GM21619 (cell line): ENCODE results near the gene PPDPF.

ENCODE experiments used
- ATAC-seq: cut with Tn5 transposase; IDR thresholded peaks from one replicate; pipeline ENCODE4 v1.9.1; 2021; ENCODE audit not compliant: unreplicated experiment

Gene PPDPF

DNA sequence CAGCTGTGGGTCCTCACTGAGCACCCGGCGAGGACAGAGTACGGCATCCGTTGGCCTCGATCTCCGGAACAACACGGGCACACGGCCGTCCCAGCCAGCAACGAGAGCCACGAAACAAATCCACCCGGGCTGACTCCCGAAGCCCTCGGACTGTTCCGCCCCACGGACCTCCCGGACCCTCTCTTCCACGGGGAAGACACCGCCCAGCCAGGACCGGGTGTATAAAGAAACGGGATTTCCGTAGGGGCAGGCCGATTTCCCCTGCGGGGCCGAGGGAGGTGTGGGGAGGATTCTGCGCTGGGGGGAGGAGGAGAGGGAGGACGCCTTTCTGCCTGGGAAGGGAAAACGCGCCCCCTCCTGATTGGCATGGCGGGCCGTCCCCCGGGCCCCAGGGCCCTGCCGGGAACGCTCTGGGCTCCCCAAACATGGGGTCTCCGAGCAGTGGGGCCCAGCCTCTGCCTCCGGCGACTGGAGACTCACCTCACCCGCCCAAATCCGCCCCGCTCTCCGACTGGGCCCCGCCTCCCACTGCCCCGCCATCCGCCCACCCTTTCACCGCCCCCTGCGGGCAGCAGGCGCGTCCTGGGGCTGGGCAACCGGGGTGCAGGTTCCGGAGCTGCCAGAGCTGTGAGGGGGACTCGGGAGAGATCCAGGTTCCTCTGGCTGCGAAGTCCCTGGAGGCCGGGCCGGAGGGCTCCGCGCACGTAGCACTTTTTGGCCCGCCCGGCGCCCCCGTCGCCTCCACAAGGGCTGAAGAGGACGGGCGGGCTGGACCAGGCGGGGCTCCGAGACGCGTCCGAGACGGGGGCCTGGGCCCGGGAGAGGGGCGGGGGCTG is 679 bp upstream of the PPDPF start:
- peak; percentile 34 for ATAC-seq

GRCh38 chr20:63520934-63521601 is 503 bp downstream of the PPDPF start:
- ATAC-seq = peak; percentile 34

GRCh38 chr20:63521602-63522001 is 1.0 kb downstream of the PPDPF start:
- no peak for ATAC-seq

DNA sequence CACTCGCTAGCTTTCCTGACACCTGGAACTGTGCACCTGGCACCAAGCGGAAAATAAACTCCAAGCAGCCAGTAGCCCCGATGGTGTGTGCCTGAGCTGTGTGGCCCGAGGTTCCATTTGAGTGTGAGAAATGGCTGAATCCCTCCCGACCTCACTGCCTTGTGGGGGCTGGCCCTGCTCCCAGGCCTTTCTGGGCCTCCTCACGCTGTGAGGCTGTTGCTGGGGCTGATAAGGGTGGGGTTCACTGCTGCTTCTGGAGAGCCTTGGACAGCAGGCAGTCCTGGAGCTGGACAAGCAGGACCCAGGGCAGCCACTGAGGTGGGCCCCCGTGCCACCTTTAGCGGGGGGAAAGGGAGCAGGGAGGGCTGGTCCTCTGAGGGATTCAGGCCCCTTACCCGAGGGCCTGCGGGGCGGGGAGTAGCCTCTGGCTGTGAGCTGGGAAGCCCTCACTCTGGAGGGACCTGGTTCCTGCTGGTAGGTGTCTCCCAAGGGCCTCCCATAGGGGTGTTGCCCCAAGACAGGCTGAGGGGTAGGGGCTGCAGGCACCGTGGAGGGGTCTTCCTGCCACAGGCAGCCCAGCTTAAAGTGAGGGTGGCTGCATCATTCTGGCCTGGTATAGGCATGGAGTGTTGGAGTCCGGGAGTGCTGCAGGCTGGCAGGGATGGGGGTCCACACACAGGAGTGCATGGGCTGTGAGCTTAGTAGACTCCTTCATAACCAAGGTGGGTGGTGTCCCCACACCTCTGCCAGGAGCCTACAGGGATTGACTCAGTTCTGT is 1.7 kb downstream of the PPDPF start:
- no peak for ATAC-seq

- no peak for ATAC-seq
These were observed 2.5 kb downstream of the PPDPF start for GRCh38 chr20:63522981-63523611.

DNA sequence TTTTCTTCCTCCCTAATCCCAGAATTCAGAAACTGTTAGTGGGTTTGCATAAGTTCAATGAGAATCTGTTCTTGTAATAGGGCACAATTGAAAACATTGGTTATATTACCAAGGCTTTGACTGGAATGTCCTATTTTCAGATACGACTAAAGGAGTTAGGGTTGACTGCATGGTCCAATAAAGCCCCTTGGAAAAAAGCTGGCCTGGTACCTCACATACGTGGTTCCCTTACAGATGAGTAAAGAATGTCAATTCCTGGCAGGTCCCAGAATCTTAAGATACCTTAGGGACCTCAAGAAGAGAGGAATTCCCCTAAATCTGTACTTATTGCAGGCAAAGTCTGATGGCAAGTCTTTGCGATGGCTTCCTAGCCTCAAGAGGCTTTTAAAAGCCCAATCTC is 4.6 kb downstream of the PPDPF start:
- no peak for ATAC-seq

GRCh38 chr20:63525971-63526370 is 5.4 kb downstream of the PPDPF start:
- ATAC-seq = no peak

DNA sequence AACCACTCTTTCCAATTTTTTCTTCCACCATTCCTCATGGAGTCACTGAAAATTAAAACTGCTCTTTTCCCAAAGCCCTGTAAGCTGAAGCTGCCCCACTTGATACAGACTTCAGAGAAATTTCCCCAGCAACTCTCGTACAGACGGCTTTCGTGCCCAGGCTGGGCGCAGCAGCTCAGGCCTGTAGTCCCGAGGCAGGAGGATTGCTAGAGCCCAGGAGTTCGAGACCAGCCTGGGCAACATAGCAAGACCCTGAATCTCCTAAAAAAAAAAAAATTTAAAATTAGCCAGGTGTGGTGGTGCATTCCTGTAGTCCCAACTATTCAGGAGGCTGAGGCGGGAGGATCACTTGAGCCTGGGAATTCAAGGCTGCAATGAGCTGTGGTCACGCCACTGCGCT is 6.6 kb downstream of the PPDPF start:
- ATAC-seq = no peak

DNA sequence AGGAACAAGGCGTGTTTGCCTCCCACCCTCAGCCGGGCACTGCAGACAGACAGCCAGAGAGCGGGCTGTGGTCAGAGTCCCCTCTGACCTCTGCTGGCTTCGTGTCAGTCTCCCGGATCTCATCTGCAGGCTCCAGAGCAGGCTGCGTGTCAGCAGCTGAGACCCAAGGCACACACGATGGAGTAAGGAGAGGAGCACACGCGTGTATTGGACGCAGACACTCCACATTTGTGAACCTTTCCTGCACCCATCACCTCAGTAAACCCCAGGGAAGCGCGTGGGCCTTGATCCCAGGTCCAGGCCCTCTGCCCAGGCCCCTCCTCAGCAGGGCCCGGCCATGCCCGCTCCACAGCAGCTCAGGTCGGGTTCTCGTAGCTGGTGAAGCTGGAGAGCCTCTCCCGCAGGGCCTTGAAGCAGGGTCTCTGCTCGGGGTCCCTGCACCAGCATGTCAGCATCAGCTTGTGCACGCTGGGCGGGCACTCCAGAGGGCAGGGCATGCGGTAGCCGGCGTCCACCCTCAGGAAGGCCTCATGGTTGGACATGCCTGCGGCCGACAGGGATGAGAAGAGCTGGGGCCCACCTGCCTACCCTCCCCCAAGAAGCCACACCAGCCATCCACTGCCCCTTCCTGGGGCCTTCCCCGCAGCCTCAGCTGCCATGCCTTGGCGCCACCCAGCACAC is 8.8 kb downstream of the PPDPF start:
- ATAC-seq = no peak

- ATAC-seq = no peak
These were observed 9.6 kb downstream of the PPDPF start for GRCh38 chr20:63529861-63530787.

DNA sequence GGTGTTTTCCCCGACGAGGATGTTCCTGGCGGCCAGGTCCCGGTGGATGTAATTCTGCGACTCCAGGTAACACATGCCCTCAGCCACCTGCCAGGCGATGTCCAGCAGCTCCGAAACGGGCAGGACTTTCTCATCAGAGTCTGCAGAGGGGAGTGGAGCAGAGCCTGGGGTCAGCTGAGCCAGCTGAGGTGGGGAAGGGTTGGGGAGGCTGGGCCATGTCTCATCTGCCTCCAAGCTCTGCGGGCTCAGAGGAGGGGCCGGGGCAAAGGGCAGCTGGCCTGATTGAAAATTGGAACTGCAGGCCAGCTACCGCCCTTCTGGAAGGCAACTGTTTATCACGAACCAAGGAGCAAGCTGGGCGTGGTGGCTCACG is 10.2 kb downstream of the PPDPF start:
- ATAC-seq = no peak

- no peak for ATAC-seq
These were observed 11.3 kb downstream of the PPDPF start for GRCh38 chr20:63531686-63532448.

DNA sequence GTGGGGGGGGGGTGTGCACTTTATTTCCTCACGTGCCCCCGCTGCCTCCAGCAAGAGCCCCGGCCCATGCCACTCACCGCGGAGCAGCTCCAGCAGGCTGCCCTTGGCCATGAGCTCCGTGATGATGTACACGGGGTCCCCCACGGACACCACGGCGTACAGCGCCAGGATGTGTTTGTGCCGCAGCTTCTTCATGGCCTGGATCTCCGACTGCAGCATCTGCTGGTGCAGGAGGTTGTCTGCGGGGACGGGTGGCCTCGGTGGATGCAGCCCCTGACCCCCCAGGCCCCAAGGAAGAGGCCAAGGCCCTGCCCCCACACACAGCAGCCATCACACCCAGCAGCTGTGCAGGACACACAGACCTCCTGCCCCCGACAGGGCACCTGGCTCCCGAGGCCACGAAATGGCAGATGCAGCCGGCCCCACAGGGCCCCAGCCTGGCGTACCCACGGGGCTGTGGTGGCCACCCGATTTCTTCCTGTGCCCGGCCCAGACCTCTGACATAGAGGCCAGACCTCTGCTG is 11.9 kb downstream of the PPDPF start:
- no peak for ATAC-seq

DNA sequence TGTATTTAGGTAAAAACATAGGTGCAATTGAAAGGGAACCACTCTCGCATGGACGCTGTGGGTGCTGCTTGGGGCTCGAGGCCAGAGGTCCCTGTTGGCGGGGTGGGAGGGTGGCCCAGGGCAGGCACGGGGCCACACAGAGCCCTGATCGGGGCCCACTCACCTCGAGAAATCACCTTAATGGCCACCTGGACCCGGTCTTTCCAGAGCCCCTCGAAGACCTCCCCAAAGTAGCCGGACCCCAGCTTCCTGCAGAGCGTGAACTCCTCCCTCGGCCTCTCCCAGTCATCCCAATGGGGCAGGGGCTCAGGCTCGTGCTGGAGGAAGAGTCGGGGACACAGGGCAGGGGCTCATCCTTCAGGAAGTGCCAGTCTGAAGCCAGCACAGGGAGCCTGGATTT is 12.8 kb downstream of the PPDPF start:
- no peak for ATAC-seq

GRCh38 chr20:63533871-63534393 is 13.4 kb downstream of the PPDPF start:
- ATAC-seq = no peak

GRCh38 chr20:63534427-63534830 is 13.9 kb downstream of the PPDPF start:
- no peak for ATAC-seq

DNA sequence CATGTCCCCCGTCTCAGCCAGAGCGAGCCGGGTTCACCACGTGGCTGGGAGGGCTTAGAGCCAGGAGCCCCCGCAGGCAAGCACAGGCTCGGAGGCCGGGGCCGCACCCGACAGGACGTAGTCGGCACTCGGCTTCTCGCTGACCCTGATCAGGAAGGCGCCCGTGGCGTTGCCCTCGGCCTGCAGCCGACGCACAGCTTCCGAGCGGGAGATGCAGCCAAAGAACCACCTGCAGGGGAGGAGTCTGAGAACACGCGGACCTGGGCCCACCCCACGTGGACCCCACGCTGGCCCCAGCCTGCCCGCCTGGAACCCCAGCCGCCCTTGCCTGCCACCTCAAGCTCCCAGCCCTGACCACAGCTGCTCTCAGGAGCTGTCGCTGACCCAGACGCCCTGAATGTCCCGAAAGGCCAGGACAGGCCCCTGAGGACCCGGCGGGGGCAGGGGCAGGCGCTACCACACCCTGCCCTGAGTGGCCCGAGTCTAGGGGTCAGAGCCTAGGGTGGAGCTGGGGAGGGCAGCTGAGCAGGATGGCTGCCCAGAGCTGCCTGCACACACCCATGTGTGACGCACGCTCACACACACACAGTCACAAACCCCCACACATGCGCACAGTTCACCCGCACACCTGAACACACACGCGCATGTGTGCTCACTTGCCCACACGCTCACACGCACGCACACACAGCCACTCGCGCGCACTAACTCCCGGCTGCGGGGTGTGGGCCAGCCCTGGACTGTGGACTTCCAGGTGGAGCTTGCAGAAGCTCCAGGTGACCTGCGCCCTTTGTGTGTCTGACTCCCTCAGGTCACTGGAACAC is 14.5 kb downstream of the PPDPF start:
- ATAC-seq = no peak
